ENCODE measurements around the gene EPHA2.
"Not testable (repeated sequence)": the region's sequence is repeated elsewhere in the genome, so short reads cannot be mapped to it uniquely, and the experiment has no call there.

The EPHA2 gene

GRCh38 chr1:16202281-16203210 lies 46.7 kb upstream of the EPHA2 start:
- no peak for DNase-seq
- TF ChIP-seq CTCF (IDR thresholded peaks at IDR 0.05; ENCODE audit: low read depth, low read length, missing control alignments), result no peak
- H3K27ac ChIP-seq, result no peak overlapping the region
- in situ Hi-C loops (cut with HindIII; ENCODE audit: low pct_ligation_motif_present, low sequenced_read_pairs), result no loop called here
- no peak overlapping the region for H3K4me3 ChIP-seq (ENCODE audit: low read depth, low read length)
- H3K27me3 ChIP-seq (replicated peaks), result no peaks in the 10 kb centered on the region
- H3K36me3 ChIP-seq (replicated peaks), result no peaks in the 10 kb centered on the region

- no peak overlapping the region for H3K4me3 ChIP-seq (ENCODE audit: low read depth, low read length)
- no peak overlapping the region for H3K27ac ChIP-seq
- in situ Hi-C loops (cut with HindIII; ENCODE audit: low pct_ligation_motif_present, low sequenced_read_pairs), result no loop called here
- no peaks in the 10 kb centered on the region for H3K36me3 ChIP-seq (replicated peaks)
- no peak for TF ChIP-seq CTCF (IDR thresholded peaks at IDR 0.05; ENCODE audit: low read depth, low read length, missing control alignments)
- no peak for DNase-seq
- H3K27me3 ChIP-seq (replicated peaks), result no peaks in the 10 kb centered on the region
Observed at GRCh38 chr1:16199700-16200099, 43.8 kb upstream of the EPHA2 start.

GRCh38 chr1:16199157-16199501 lies 43.3 kb upstream of the EPHA2 start:
- in situ Hi-C loops (cut with HindIII; ENCODE audit: low pct_ligation_motif_present, low sequenced_read_pairs), result no loop called here
- no peak for TF ChIP-seq CTCF (IDR thresholded peaks at IDR 0.05; ENCODE audit: low read depth, low read length, missing control alignments)
- H3K36me3 ChIP-seq (replicated peaks), result no peaks in the 10 kb centered on the region

GRCh38 chr1:16198444-16199156 lies 42.7 kb upstream of the EPHA2 start:
- DNase-seq, result no peak
- no peak overlapping the region for H3K27ac ChIP-seq
- no peaks in the 10 kb centered on the region for H3K27me3 ChIP-seq (replicated peaks)
- no peak for TF ChIP-seq CTCF (IDR thresholded peaks at IDR 0.05; ENCODE audit: low read depth, low read length, missing control alignments)
- in situ Hi-C loops (cut with HindIII; ENCODE audit: low pct_ligation_motif_present, low sequenced_read_pairs), result no loop called here
- no peaks in the 10 kb centered on the region for H3K36me3 ChIP-seq (replicated peaks)
- no peak overlapping the region for H3K4me3 ChIP-seq (ENCODE audit: low read depth, low read length)

More at GRCh38 chr1:16199157-16199501, 43.3 kb upstream of the EPHA2 start:
- Histone ChIP-seq H3K27ac (no peak overlapping the region), H3K4me3 (ENCODE audit: low read depth, low read length) (no peak overlapping the region), H3K27me3 (replicated peaks) (no peaks in the 10 kb centered on the region)
- DNase-seq, result no peak

GRCh38 chr1:16196874-16197273 lies 41.0 kb upstream of the EPHA2 start:
- in situ Hi-C loops (cut with HindIII; ENCODE audit: low pct_ligation_motif_present, low sequenced_read_pairs), result no loop called here
- H3K27ac ChIP-seq, result no peak overlapping the region
- TF ChIP-seq CTCF (IDR thresholded peaks at IDR 0.05; ENCODE audit: low read depth, low read length, missing control alignments), result no peak

GRCh38 chr1:16196139-16196538 lies 40.3 kb upstream of the EPHA2 start:
- in situ Hi-C loops (cut with HindIII; ENCODE audit: low pct_ligation_motif_present, low sequenced_read_pairs); H3K36me3 ChIP-seq (replicated peaks); H3K4me3 ChIP-seq (ENCODE audit: low read depth, low read length); DNase-seq; H3K27ac ChIP-seq; H3K27me3 ChIP-seq (replicated peaks): not testable (repeated sequence)

More at GRCh38 chr1:16196874-16197273, 41.0 kb upstream of the EPHA2 start:
- Histone ChIP-seq H3K27me3 (replicated peaks) (no peaks in the 10 kb centered on the region), H3K36me3 (replicated peaks) (no peaks in the 10 kb centered on the region), H3K4me3 (ENCODE audit: low read depth, low read length) (no peak overlapping the region)
- DNase-seq, result no peak

Data from brain microvascular endothelial cell (primary cell).